Activated CD4-positive, alpha-beta T cell treated with anti-CD3 and anti-CD28 coated beads, Interleukin-2, Interleukin-6, amounts not matched to agents 100 ng/mL and 50 ng/mL, durations not matched to agents 16 hours and 8 hours (primary cell): Measurements from ENCODE around the gene AAMDC.

Experiments
- DNase-seq: peaks from one replicate; pipeline ENCODE4 v3.0.0-alpha.2; 2020

AAMDC gene

DNA sequence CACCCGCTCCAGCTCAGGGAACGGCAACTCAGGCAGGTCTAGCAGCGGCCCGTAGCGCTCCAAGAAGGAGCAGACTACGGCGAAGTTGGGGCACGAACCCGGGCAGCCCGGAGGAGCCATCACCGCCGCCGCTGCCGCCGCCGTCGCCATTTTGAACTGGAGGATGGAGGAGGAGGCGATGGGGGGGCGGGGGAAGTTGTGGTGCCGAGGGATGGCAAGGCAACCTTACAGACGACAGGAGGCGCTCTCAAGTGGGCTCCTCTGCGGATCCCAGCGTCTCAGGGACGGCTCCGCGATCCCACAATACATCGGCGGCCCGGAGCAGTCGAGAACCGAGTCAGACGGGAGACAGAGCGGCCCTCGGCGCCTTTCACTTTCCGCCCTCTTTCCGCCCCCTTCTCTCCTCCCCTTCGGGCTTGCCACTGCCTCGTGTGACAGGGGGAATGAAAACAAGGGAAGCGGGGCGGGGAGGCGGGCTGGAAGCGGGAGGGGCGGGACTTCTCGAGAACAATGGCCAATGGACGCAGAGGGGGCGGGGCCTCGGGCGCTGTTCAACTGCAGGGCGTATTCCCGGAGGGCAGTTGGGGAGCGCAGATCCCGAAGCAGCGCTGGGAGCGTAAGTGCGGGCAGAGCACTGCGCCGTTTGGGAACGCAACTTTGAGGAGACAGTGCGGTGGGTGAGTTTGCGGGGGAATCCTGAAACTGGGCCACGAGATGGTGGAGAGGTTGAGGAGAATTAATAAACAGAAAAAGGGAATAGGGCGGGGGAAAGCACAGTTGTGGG, at the start of gene AAMDC, which contains the start of gene RSF1:
AAMDC (plus strand) TSS at position 580 of the 784 bp plus-strand sequence. CDS start 21,353 bp downstream, outside the sequence.
RSF1 (minus strand) TSS at position 158 of the 784 bp plus-strand sequence; CDS start at position 150, 8 bp downstream.
- DNase-seq = peak; percentile 96

DNA sequence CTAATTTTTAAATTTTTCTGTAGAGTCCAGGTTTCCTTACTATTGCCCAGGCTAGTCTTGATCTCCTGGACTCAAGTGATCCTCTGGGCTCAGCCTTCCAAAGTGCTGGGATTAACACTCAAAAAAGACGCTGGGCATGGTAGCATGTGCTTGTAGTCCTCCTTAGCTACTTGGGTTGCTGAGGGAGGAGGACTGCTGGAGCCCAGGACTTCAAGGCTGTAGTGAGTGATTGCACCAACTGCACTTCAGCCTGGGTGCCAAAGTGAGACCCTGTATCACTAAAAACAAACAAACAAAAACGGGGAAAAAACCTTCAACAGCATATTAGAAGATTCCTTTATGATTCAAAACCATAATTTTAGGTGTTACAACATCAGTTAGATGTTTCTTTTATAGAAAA, 45.0 kb upstream of the AAMDC start:
- DNase-seq = no peak

- DNase-seq = peak; percentile 8
Observed at GRCh38 chr11:77776455-77776854, 44.5 kb upstream of the AAMDC start.

DNA sequence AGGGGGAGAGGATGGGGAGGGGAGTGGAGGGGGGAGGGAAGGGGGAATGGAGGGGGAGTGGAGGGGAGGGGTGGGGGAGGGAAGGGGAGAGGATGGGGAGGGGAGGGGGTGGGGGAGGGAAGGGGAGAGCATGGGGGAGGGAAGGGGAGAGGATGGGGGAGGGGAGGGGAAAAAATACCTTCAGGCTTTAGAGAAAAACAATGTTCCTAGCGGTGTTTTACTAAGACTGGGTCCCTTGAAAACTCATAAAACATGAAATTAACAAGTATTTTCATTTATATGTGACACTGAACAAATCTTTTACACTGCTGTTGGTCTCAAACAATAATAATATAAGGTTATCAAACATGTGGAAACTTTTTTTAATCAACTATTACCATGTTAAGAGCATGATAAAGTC, 42.8 kb upstream of the AAMDC start:
- DNase-seq = no peak

GRCh38 chr11:77778549-77778948, 42.4 kb upstream of the AAMDC start:
- no peak for DNase-seq

DNA sequence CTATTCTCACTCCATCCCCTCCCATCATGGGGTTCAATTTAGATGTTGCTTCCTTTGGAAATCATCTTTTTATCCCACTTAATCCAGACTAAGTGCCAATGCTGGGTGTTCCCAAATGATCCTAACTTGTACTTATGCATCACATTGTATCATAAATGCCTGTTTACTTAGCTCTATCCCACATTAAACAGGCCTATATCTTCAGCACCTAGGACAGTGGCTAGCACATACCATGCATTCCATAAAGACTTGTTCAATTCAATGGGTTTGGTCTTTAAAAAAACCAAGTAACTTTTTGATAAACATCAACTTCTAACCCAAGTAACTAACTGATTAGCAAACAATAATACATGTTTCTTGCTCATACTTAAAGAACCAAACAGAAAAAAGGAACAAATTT, 41.0 kb upstream of the AAMDC start:
- no peak for DNase-seq

- no peak for DNase-seq
Observed at GRCh38 chr11:77783025-77783424, 37.9 kb upstream of the AAMDC start.

GRCh38 chr11:77784572-77784971, 36.4 kb upstream of the AAMDC start:
- DNase-seq = no peak

DNA sequence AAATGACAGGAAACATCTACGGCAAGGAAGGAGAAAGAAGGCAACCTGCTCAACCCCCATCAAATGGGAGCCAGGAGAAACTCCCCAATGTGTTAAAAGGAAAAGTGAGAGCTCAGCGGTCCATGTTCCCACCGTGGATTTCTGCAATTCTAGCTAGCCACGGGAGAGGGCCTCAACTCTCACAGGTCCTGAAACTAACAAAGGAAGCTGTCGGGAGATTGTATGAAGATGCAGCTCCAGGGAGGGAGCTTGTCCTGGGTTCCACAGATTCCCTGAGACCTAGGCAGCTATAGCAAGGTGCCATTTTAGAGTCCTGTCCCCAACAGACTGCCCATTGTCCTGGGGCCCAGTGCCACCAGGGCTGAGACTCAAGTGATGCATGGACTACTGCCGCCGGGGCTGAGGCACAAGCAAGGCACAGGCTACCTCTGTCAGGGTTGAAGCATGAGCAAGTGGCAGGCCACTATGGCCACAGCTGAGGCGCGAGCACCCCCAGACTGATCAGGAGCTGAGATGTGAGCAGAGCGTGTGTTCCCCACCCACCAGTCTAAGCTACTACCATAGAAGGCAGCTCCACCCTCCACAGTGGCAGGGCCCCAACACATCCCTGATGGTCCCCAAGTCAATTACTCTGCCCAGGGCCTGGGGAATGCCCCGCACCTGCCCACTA, 31.7 kb upstream of the AAMDC start:
- no peak for DNase-seq

GRCh38 chr11:77789731-77790476, 31.0 kb upstream of the AAMDC start:
- no peak for DNase-seq

DNA sequence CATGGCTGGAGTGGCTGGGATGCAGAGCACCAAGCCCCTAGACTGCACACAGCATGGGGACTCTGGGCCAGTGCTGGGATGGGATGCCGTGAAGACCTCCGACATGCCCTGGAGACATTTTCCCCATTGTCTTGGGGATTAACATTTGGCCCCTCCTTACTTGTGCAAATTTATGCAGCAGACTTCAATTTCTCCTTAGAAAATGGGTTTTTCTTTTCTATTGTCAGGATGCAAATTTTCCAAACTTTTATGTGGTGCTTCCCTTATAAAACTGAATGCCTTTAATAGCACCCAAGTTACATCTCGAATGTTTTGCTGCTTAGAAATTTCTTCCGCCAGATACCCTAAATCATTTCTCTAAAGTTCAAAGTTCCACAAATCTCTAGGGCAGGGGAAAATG, 29.6 kb upstream of the AAMDC start:
- no peak for DNase-seq

DNA sequence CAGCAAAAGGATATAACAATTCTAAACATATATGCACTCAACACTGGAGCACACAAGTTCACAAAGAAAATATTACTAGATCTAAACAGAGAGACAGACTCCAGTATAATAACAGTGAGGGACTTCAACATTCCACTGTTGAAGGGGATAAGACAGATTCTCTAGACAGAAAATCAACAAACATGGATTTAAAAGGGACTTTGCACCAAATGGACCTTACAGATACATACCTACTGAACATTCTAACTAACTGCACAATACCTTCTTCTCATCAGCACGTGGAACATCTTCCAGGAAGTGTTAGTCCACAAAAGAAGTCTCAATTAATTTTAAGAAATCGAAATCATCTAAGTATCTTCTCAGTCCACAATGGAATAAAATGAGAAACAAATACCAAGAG, 27.0 kb upstream of the AAMDC start:
- no peak for DNase-seq

- no peak for DNase-seq
Observed at GRCh38 chr11:77799338-77799737, 21.6 kb upstream of the AAMDC start.

GRCh38 chr11:77800449-77800848, 20.5 kb upstream of the AAMDC start:
- DNase-seq = no peak

DNA sequence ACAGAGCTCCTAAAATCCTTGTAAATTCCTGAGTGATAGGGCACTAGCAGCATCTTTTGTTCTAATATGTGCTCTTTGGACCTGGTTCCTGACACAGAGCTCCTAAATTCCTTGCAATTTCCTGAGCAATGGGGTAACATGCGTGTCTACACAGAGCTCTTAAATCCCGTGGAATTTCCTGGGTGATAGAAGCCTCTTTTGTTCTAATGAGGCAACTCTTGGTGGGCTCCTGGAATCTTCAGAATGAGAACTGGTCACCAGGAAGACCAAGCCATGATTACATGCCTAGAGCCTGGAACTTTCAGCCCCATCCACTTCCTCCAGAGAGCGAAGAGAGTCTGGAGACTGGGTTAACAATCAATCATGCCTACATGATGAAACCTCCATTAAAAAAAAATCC, 19.5 kb upstream of the AAMDC start:
- no peak for DNase-seq

DNA sequence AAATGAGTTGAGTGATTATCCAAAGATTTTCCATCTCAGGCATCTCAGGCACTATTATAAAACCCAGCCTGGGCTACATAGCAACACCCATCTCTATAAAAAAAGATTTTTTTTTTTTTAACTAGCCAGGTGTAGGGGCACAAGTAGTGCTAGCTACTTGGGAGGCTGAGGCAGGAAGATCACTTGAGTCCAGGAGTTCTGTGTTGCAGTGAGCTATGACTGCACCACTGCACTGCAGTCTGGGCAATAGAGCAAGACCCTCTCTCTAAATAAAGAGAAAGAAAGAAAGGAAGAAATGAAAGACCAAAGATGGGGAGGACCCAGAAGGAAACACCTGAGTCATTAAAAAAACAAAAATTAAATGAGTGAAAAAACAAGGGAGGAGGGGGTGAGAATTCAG, 14.5 kb upstream of the AAMDC start:
- no peak for DNase-seq

GRCh38 chr11:77806993-77807392, 14.0 kb upstream of the AAMDC start:
- DNase-seq = no peak

- DNase-seq = no peak
Observed at GRCh38 chr11:77813256-77813655, 7.7 kb upstream of the AAMDC start.

- DNase-seq = no peak
Observed at GRCh38 chr11:77814848-77815247, 6.1 kb upstream of the AAMDC start.

GRCh38 chr11:77815459-77815858, 5.5 kb upstream of the AAMDC start:
- DNase-seq = no peak

GRCh38 chr11:77819411-77819920, 1.5 kb upstream of the AAMDC start:
- DNase-seq = peak; percentile 89

DNA sequence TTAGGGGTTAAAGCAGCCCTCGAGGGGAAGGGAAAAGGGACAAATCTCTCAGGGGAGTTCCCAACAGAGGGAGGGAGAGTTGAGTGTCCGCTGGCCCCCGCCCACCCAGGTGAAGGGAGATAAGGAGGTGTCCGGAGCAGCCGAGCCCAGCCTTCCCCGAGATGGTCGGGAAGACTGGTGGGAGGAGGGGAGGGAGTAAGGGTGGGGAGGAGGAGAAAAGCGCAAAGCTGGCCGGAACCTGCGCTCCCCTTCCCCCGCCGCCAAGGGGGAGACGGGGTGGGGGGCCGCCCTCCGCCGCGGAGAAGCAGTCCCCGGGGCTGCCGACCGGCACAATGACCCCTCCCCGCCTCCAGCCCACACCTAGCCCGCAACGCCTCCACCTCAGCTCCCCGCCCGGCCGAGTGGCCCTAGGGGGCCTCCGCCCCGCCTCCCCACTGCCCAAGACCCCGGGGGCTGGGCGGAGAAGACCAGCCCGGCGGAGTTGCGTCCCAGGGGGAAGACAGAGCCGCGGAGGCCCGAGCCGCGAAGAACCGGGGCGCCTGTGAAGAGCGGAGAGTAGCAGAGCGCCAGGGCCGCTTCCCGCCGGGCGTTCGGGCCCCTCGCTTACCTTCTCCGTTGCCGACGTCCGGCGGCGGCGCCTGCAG, 901 bp upstream of the AAMDC start:
- peak; percentile 33 for DNase-seq

DNA sequence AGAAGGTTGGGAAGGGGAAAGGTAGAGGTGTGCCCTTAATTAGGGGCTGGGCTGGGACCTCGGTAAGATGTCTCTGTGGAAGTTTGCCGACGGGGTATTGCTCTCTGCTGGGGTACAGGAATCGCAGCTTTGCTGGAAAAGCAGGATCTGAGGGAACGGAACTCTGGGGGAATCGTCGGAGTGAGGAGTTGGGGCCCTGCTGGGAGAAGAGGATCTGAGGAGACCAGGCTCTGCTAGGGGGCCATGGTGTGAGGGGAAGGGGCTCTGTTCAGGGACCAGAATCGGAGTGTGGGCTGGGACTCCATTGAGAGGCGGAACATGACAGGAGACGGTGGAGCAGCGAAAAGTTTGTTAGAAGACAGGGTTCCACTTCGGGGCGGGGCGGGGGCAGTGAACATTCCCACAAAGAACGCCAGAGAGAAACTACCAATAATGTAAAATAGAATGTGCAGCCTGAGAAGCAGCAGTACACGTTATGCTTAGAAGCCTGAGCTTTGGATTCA, 456 bp downstream of the AAMDC start:
- DNase-seq = peak; percentile 7
